ENCODE measurements around the gene DGKH.
"Not testable (repeated sequence)": the region's sequence is repeated elsewhere in the genome, so short reads cannot be mapped to it uniquely, and the experiment has no call there.

The DGKH gene

GRCh38 chr13:42043676-42044075, 4.8 kb upstream of the DGKH start:
- no peak for DNase-seq

- no peak for DNase-seq
Measured at GRCh38 chr13:42046448-42046847, 2.0 kb upstream of the DGKH start.

- peak; percentile 38 to 57 for DNase-seq
Measured at GRCh38 chr13:42047561-42048341, 697 bp upstream of the DGKH start.

DNA sequence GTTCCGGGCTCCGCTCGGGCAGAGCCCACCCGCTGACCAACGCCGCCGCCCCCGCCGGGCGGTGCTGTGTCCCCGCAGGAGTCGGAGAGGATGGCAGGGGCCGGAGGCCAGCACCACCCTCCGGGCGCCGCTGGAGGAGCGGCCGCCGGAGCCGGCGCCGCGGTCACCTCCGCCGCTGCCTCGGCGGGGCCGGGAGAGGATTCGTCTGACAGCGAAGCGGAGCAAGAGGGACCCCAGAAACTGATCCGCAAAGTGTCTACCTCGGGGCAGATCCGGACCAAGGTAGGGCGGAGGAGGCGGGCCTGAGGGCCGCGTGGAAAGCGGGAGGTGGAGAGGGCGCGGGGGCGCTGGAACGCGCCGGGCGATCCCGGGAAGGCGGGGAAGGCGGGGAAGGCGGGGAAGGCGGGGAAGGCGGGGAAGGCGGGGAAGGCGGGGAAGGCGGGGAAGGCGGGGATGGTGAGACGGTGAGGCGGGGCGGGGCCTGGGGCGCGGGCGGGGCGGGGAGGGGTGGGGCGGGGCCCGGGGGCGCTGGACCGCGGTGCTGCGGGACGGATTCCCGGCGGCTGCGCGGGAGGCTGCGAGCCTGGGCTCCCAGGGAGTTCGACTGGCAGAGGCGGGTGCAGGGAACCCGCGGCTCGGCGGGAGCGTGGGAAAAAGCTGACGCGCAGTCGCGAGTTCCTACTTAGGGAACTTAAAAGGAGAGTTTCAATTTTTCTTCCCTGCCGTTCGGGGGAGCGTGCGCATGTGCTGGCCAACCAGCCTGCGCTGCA, 421 bp downstream of the DGKH start:
- peak; percentile 75 to 76 for DNase-seq

- no peak for DNase-seq
Measured at GRCh38 chr13:42049454-42049813, 986 bp downstream of the DGKH start.

- DNase-seq = no peak
Measured at GRCh38 chr13:42054798-42055499, 6.5 kb downstream of the DGKH start.

DNA sequence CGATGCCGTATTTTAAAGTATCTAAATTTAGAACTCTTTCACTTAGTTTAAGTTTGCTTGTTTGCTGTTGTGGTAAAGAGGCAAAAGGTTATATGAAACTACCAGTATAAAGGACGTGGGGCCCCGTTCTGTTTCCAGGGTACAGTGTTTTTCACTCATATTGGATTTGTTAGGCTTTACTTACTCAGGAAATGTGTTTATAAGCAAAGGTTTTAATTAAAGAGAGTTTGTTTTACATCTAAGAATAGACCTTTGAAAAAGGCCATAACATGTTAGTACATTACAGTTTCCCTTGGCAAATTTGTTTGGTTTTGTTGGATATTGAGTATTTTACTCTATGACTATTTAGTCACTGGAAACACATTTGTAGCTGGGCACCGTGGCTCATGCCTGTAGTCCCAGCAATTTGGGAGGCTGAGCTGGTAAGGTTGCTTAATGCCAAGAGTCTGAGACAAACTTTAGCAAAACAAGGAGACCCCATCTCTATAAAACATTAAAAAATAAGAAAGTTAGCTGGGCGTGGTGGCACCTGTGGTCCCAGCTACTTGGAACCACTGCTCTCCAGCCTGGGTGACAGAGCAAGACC, 7.1 kb downstream of the DGKH start:
- no peak for DNase-seq

DNA sequence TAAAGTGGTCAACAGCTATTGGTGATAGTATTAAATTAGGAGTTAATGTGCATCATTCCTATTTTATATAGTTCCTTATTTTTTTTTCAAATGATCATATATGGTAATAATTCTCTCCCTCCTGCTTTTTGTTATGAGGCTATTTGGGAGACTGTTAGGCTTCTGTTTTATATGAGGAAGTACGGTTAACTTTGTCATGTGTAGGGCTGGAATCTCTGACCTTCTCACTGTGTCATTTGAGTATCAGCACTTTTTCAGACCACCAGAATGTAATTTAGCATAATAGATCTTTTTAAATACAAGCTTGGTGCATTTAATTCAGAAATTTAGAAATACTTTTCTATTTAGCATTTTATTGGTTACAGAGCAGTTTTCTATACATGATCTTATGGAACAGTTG, 7.7 kb downstream of the DGKH start:
- no peak for DNase-seq

GRCh38 chr13:42056583-42056982, 8.1 kb downstream of the DGKH start:
- no peak for DNase-seq

GRCh38 chr13:42057918-42058530, 9.6 kb downstream of the DGKH start:
- no peak for DNase-seq

DNA sequence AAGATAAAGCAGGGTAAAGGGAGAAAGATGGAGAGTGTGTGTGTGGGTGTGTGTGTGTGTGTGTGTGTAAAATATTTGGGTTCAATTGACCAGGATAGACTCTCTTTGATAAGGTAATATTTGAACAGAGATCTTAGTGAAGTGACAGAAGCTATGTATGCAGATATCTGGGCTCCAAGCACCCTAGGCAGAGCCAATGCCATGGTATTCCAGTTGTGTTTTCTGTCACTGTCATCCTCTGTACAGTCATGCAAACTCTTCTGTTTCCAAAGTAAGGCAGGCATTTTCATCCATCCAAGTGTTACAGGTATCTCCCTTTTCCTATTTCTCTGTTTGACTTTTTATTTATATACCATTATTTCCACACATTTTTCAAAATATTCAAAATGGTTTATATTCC, 13.5 kb downstream of the DGKH start:
- DNase-seq = no peak

DNA sequence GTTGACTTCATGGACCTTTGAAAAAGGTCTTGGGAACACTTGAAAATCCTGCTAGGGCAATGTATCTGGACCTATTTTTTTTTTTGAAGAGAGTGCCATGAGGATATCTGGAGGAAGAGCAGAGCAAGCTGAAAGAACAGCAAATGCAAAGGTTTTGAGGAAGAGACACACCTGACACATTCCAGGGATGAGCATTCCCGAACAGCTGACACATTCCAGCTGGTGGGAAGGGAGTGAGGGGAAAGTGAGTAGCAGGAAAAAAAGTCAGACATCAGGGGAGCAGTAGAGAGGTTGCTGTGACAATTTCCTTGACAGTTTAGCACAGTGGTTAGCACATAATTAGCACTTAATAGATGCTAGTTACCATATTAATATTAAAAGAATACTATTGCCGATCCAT, 14.7 kb downstream of the DGKH start:
- no peak for DNase-seq

DNA sequence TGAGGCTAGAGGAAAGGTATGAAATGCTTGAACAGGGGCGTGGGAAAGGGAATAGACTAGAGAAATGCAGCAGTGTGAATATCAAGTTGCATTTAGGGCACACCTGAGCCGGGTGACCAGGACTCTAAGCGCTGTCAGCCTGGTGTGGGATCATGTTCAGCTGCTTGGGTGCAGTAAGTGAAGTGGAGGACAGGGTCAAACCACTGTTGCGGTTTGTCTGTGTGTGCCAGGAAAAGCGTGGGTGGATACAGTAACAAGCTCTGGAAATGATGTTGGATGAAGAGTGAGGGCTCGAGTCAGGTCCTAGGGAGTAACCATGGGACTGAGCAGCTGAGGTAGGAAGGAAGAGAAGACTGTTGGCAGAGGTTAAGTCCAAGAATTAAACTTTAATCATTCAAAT, 15.8 kb downstream of the DGKH start:
- DNase-seq = no peak

- no peak for DNase-seq
Measured at GRCh38 chr13:42064966-42065365, 16.5 kb downstream of the DGKH start.

- DNase-seq = no peak
Measured at GRCh38 chr13:42065414-42065813, 17.0 kb downstream of the DGKH start.

DNA sequence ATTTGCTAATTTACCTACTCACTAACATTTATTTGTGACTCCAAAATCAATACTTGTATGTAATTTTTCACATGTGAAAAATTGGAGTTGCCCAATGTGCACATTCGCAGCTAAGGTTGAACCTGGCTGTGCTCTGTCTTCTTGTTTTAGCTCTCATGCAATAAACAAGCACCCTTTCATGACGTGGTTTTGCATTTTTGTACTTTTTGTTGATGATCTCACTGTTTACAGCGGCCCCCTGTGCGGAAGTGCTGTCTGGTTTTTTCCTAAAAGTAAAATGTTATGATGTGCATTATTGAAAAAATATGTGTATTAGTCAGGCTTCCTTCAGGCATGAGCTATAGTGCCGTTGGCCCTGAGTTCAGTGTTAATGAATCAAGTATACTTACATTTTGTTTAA, 18.1 kb downstream of the DGKH start:
- DNase-seq = no peak

DNA sequence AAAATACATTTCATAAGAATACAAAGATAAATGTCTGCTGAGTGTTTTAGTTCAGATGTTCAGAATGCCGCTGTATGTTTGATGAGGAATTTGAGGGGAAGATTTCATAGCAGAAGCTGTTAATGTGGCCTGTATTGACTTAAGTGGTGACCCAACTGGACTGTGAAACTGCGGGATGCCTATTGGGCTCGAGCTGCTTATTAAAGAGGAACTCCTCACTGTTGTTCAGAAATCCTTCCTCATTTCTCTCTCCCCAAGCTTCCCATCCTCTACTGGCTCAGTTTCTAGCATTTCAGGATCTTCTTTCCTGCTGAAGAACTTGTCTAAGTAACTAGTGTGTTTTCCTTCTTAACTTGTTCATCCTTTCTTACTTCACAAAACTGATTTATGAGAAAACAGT, 20.4 kb downstream of the DGKH start:
- DNase-seq = no peak

DNA sequence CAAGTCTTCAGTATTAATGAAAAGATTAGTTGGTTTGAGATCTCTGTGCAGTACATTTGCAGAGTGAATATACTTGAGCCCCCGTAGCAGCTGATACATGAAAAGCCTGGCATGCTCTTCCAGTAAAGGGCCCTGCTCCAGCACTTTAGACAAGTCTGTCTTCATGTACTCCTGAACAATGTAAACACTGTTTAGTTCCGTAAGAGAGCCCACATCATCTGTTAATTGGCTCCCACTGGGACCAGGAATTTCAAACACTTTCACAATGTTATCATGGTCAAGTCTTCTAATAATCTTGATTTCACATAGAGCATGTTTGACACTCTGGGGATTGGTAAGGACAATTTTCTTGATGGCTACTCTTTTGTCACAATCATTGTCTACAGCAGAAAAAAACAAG, 22.2 kb downstream of the DGKH start:
- not testable (repeated sequence) for DNase-seq

DNA sequence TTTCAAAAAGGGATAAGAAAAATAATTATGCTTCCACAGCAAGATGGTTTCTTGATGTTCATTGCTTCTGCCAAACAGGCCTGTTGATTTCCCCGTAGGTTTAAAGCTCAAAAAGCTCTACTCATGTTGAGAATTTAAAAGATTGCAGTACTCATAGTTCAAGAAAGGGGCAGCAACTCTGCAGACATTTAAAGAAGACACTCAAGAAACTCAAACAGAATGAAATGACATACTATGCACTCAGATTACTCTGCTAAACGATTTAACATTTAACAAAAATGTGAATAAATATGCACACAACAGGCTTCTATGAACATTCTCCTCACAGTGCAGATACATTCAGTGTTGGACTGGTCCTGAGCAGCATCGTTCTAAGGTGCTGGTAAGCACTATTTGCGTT, 22.7 kb downstream of the DGKH start:
- not testable (repeated sequence) for DNase-seq

DNA sequence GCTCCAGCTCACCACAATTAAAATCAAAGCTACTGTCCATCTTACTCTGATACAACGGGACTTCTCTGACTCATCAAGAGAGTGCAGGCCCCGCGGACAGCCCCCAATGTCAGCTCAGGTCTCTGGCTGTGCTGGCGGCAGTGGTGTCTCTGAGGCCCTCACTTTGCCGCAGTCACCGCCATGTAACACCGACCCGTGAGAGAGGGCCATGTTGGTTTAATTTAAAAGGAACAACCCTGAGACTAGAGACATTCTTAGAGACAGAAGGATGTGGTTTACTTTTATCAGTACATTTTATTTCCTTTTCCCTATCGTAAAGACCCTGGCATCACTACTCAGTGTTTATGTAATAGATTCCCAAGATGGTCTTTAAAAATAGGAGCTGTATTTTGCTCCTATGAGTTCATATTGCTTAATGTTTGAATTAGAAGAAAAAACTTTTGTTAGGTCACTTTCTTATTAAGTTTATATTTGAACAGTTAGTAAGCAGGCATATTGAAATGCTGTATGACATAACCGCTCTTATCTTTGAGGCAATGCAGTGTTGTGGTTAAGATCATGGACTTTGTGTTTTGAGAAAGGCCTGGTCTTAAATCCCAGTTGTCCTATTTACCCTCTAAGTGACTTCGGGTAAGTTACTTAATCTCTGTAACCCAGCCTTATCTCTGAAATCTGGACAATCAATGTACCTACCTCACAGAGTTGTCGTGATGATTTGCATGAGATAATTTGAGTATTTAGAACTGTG, 23.4 kb downstream of the DGKH start:
- DNase-seq = no peak

DNA sequence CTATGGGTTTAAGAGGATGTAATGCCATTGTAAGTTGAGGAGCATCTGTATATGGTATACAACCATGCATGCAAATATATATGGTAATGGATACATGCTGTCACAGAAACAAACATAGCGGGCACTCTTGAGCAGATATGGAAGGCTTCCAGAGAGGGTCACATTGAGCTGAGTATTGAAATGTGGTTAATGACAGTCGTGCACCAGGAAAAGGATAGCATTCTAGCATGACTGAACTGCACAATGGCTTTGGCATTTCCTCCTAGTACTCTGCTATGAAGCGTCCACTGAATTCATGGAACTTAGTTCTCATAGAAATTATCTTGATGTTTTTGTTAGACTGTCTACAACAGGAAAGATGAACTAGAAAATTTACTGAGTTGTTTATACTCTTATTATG, 25.2 kb downstream of the DGKH start:
- no peak for DNase-seq

- no peak for DNase-seq
Measured at GRCh38 chr13:42075517-42075916, 27.1 kb downstream of the DGKH start.

Data from activated CD4-positive, alpha-beta T cell treated with anti-CD3 and anti-CD28 coated beads, Interleukin-2, amount 50 U/mL, for 48 hours (primary cell).